Upper lobe of left lung (tissue), 4 donors: ENCODE data around the gene KIF15.

ENCODE experiments used
- CTCF ChIP-seq, 6 experiments: fragments of 450-650 bp in 4 of 6; fragments of 200-600 bp in 2 of 6; sonication (generic) in 2 of 6; IDR thresholded peaks; one replicate each; pipeline ENCODE4 v1.5.1; 2016 to 2019; ENCODE audit warnings: antibody characterized with exemption in 6 of 6
- EP300 ChIP-seq, 4 donors: sonication (generic); formaldehyde crosslinking; IDR thresholded peaks; one replicate each; pipeline ENCODE4 v1.5.1; 2017; ENCODE audit warnings: antibody characterized with exemption in 4 of 4, control low read depth in 2 of 4
- POLR2A ChIP-seq, 4 donors: fragments of 450-650 bp; IDR thresholded peaks; one replicate each; pipeline ENCODE4 v1.5.1; 2016 to 2017; ENCODE audit warnings: antibody characterized with exemption in 4 of 4, mild to moderate bottlenecking in 2 of 4
- POLR2AphosphoS5 ChIP-seq, 2 donors: sonication (generic); formaldehyde crosslinking; IDR thresholded peaks; one replicate each; pipeline ENCODE4 v1.5.1; 2017; ENCODE audit warnings: antibody characterized with exemption in 2 of 2

DNA sequence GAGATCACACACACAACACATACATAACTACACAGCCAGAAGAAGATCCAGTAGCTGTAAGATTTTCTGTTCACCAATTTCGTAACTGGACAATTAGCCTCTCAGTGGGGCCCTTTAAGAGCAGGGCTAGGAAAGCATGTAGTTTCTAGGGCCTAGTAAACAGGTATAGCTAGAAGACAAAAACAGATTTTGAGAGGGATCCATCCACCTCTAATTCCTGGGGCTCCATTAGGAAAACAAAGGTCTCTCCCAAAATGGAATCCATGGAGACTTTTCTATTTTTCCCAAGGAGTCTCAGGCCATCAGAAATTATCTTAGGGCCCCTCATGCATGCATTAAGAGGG, 10.5 kb downstream of the KIF15 start:
- TF ChIP-seq POLR2A (IDR thresholded peaks at IDR 0.05): no peak
- TF ChIP-seq POLR2AphosphoS5 (IDR thresholded peaks at IDR 0.05): no peak
- TF ChIP-seq CTCF (IDR thresholded peaks at IDR 0.05): no peak
- TF ChIP-seq EP300 (IDR thresholded peaks at IDR 0.05): no peak
